ENCODE results near the gene BNIP2. TPM values are rescaled to one million over a fixed set of nuclear protein-coding genes. Genes with fewer than 3 reads are reported as not detected.
"Not testable (repeated sequence)": the region's sequence is repeated elsewhere in the genome, so short reads cannot be mapped to it uniquely, and the experiment has no call there.

Gene BNIP2
- total RNA-seq, 1 donor from 2014 or later, result 75.3 TPM

- TF ChIP-seq CTCF (IDR thresholded peaks at IDR 0.05; ENCODE audit: unreplicated experiment), result no peak
- H3K4me1 Mint-ChIP-seq (ENCODE audit: unreplicated experiment), result peaks cover 8% of the 10 kb centered on the region
- H3K27ac Mint-ChIP-seq (ENCODE audit: unreplicated experiment), result no peak overlapping the region
Observed at GRCh38 chr15:59699810-59700431, 10.8 kb upstream of the BNIP2 start.

GRCh38 chr15:59698065-59698464, 8.9 kb upstream of the BNIP2 start:
- not testable (repeated sequence) for H3K4me1 Mint-ChIP-seq (ENCODE audit: unreplicated experiment); H3K27me3 Mint-ChIP-seq (ENCODE audit: unreplicated experiment); H3K9me3 Mint-ChIP-seq (ENCODE audit: unreplicated experiment); H3K4me3 Mint-ChIP-seq (ENCODE audit: unreplicated experiment); DNase-seq (ENCODE audit: low spot score); H3K27ac Mint-ChIP-seq (ENCODE audit: unreplicated experiment); H3K36me3 Mint-ChIP-seq (ENCODE audit: low read depth, unreplicated experiment)

More at GRCh38 chr15:59699810-59700431, 10.8 kb upstream of the BNIP2 start:
- Mint-ChIP-seq H3K27me3 (ENCODE audit: unreplicated experiment) (no peaks in the 10 kb centered on the region), H3K4me3 (ENCODE audit: unreplicated experiment) (no peak overlapping the region), H3K36me3 (ENCODE audit: low read depth, unreplicated experiment) (no peaks in the 10 kb centered on the region), H3K9me3 (ENCODE audit: unreplicated experiment) (no peaks in the 10 kb centered on the region)
- DNase-seq (ENCODE audit: low spot score), result no peak

- Mint-ChIP-seq H3K9me3 (ENCODE audit: unreplicated experiment) (no peaks in the 10 kb centered on the region), H3K27ac (ENCODE audit: unreplicated experiment) (no peak overlapping the region)
Observed at GRCh38 chr15:59696332-59696731, 7.2 kb upstream of the BNIP2 start.

GRCh38 chr15:59694779-59695178, 5.7 kb upstream of the BNIP2 start:
- Mint-ChIP-seq H3K27ac (ENCODE audit: unreplicated experiment) (no peak overlapping the region), H3K9me3 (ENCODE audit: unreplicated experiment) (no peaks in the 10 kb centered on the region), H3K4me1 (ENCODE audit: unreplicated experiment) (peaks cover 4% of the 10 kb centered on the region), H3K27me3 (ENCODE audit: unreplicated experiment) (no peaks in the 10 kb centered on the region), H3K36me3 (ENCODE audit: low read depth, unreplicated experiment) (no peaks in the 10 kb centered on the region), H3K4me3 (ENCODE audit: unreplicated experiment) (no peak overlapping the region)
- DNase-seq (ENCODE audit: low spot score), result no peak
- no peak for TF ChIP-seq CTCF (IDR thresholded peaks at IDR 0.05; ENCODE audit: unreplicated experiment)

More at GRCh38 chr15:59696332-59696731, 7.2 kb upstream of the BNIP2 start:
- DNase-seq (ENCODE audit: low spot score), result no peak
- no peak for TF ChIP-seq CTCF (IDR thresholded peaks at IDR 0.05; ENCODE audit: unreplicated experiment)
- Mint-ChIP-seq H3K36me3 (ENCODE audit: low read depth, unreplicated experiment) (no peaks in the 10 kb centered on the region), H3K4me1 (ENCODE audit: unreplicated experiment) (peaks cover 6% of the 10 kb centered on the region), H3K27me3 (ENCODE audit: unreplicated experiment) (no peaks in the 10 kb centered on the region), H3K4me3 (ENCODE audit: unreplicated experiment) (no peak overlapping the region)

GRCh38 chr15:59691194-59691805, 2.2 kb upstream of the BNIP2 start:
- peak; percentile 75 for TF ChIP-seq CTCF (IDR thresholded peaks at IDR 0.05; ENCODE audit: unreplicated experiment)
- H3K27me3 Mint-ChIP-seq (ENCODE audit: unreplicated experiment), result peaks cover 8% of the 10 kb centered on the region
- peaks cover 9% of the 10 kb centered on the region for H3K36me3 Mint-ChIP-seq (ENCODE audit: low read depth, unreplicated experiment)
- peak overlapping the region; percentile 2 for H3K4me3 Mint-ChIP-seq (ENCODE audit: unreplicated experiment)
- no peak overlapping the region for H3K27ac Mint-ChIP-seq (ENCODE audit: unreplicated experiment)
- peak; percentile 23 for DNase-seq (ENCODE audit: low spot score)
- no peaks in the 10 kb centered on the region for H3K9me3 Mint-ChIP-seq (ENCODE audit: unreplicated experiment)
- peaks cover 20% of the 10 kb centered on the region for H3K4me1 Mint-ChIP-seq (ENCODE audit: unreplicated experiment)
